A673 (cell line): ENCODE data around the gene DNAJC12. TPM values are rescaled to one million over a fixed set of nuclear protein-coding genes. Genes with fewer than 3 reads are reported as not detected.

Experiments used
- BruUV-seq: library from RNA; stranded (reverse); fragments of 400-500 nt; replicated peaks from 2 replicates; lab custom pipeline; 2021; lab: Mats Ljungman, UMichigan
- CTCF ChIA-PET: fragments of 300-600 bp; sonication (Branson Sonifier 250); formaldehyde crosslinking; loops from one replicate; lab custom pipeline; 2022; ENCODE audit warnings: antibody characterized with exemption; lab: Charles Lee
- POLR2A ChIA-PET: fragments of 300-600 bp; sonication (Branson Sonifier 250); formaldehyde crosslinking; loops from one replicate; lab custom pipeline; 2022; ENCODE audit warnings: antibody characterized with exemption; ENCODE audit not compliant: low non-redundant PET; lab: Charles Lee
- DNase-seq: peaks from one replicate; pipeline ENCODE4 v3.0.0-alpha.2; 2015; ENCODE audit warnings: low spot score
- H3K27ac ChIP-seq: fragments of 200-600 bp; sonication (generic); 2 replicates; pipeline ENCODE4 v1.5.1; 2016; ENCODE audit warnings: mixed run types, low read depth, mild to moderate bottlenecking, mixed read lengths, antibody characterized with exemption, low read length; ENCODE audit not compliant: poor library complexity, severe bottlenecking
- H3K27me3 ChIP-seq: fragments of 200-600 bp; sonication (generic); replicated peaks from 2 replicates; pipeline ENCODE4 v1.6.1; 2017; ENCODE audit warnings: mixed run types, low read depth, mild to moderate bottlenecking, mixed read lengths, antibody characterized with exemption, low read length; ENCODE audit not compliant: insufficient read depth, poor library complexity
- H3K36me3 ChIP-seq: fragments of 200-600 bp; sonication (generic); 2 replicates; pipeline ENCODE4 v1.6.1; 2016; ENCODE audit warnings: mixed run types, mild to moderate bottlenecking, mixed read lengths, antibody characterized with exemption, low read length; ENCODE audit not compliant: insufficient read depth, poor library complexity, severe bottlenecking
- H3K4me1 ChIP-seq: fragments of 200-600 bp; sonication (generic); 2 replicates; pipeline ENCODE4 v1.6.1; 2017; ENCODE audit warnings: mixed run types, mild to moderate bottlenecking, mixed read lengths, antibody characterized with exemption, low read length; ENCODE audit not compliant: insufficient read depth, poor library complexity, severe bottlenecking
- H3K4me3 ChIP-seq: fragments of 200-600 bp; sonication (generic); 2 replicates; pipeline ENCODE4 v1.5.1; 2016; ENCODE audit warnings: low read depth, mixed run types, mild to moderate bottlenecking, mixed read lengths, low read length; ENCODE audit not compliant: poor library complexity, severe bottlenecking
- H3K9me3 ChIP-seq: fragments of 200-600 bp; sonication (generic); 2 replicates; pipeline ENCODE4 v1.6.1; 2016; ENCODE audit warnings: mixed run types, low read depth, mild to moderate bottlenecking, mixed read lengths, antibody characterized with exemption, low read length; ENCODE audit not compliant: poor library complexity, severe bottlenecking
- EZH2 ChIP-seq: fragments of 200-600 bp; sonication (generic); IDR thresholded peaks from 2 replicates; pipeline ENCODE4 v1.6.1; 2017; ENCODE audit warnings: borderline replicate concordance, low read depth, mild to moderate bottlenecking, mixed read lengths, antibody characterized with exemption, low read length; ENCODE audit not compliant: poor library complexity, severe bottlenecking
- intact Hi-C: fragments of 100-400 bp; cut with micrococcal nuclease; formaldehyde crosslinking; loops from one replicate; pipeline ENCODE4 v1.10.0; 2022; ENCODE audit not compliant: unreplicated experiment
- total RNA-seq: library from RNA; stranded (reverse); gene quantifications from 2 replicates; pipeline ENCODE4 v1.2.3, GENCODE V29; 2021
- TF ChIP-seq, protein P1 (sequence below): fragments of 300-800, 200-600 bp; sonication (generic); conservative IDR thresholded peaks from 2 replicates; pipeline ENCODE4 v1.5.1; 2017; ENCODE audit warnings: low read depth, mild to moderate bottlenecking, antibody characterized with exemption, low read length, moderate library complexity, mixed read lengths

DNAJC12 gene
- total RNA-seq, 1 experiment from 2014 or later: 182 TPM

DNA sequence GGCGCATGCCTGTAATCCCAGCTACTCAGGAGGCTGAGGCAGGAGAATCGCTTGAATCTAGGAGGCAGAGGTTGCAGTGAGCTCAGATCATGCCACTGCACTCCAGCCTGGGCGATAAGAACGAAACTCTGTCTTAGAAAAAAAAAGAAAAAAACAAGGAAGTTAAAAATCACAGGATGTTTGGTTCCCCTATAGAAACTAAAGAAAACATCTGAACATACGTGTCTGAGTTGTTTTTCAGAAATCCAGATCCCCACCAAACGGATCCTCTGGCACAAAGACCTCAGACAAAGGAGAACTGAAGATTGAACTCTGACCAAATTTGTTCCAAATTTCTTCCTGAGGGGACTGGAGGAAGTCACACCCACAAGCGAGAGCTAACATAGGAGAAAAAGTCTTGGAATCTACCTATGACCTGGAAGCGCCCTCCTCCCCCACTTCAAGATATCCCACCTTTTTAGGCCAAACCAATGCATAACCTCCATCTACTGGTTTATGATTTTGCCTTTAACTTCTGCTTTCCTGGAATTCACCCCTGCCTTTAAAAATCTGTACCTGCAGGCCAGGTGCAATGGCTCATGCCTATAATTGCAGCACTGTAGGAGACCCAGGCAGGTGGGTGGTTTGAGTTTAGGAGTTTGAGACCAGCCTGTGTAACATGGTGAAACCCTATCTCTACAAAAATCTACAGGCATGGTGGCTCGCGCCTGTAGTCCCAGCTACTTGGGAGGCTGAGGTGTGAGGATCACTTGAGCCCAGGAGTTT lies 26.8 kb upstream of the DNAJC12 start:
- Histone ChIP-seq H3K4me3 (no peak overlapping the region), H3K4me1 (peaks cover 19% of the 10 kb centered on the region), H3K9me3 (no peaks in the 10 kb centered on the region), H3K27me3 (no peaks in the 10 kb centered on the region), H3K27ac (no peak overlapping the region), H3K36me3 (no peaks in the 10 kb centered on the region)
- intact Hi-C loops: loop anchor here (5.0 kb wide), 1 partner anchor 218 kb away; no protein-coding TSS in a partner anchor
- TF ChIP-seq, protein P1, sequence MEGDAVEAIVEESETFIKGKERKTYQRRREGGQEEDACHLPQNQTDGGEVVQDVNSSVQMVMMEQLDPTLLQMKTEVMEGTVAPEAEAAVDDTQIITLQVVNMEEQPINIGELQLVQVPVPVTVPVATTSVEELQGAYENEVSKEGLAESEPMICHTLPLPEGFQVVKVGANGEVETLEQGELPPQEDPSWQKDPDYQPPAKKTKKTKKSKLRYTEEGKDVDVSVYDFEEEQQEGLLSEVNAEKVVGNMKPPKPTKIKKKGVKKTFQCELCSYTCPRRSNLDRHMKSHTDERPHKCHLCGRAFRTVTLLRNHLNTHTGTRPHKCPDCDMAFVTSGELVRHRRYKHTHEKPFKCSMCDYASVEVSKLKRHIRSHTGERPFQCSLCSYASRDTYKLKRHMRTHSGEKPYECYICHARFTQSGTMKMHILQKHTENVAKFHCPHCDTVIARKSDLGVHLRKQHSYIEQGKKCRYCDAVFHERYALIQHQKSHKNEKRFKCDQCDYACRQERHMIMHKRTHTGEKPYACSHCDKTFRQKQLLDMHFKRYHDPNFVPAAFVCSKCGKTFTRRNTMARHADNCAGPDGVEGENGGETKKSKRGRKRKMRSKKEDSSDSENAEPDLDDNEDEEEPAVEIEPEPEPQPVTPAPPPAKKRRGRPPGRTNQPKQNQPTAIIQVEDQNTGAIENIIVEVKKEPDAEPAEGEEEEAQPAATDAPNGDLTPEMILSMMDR: no peak
- TF ChIP-seq EZH2: no peak
- no TSS peak for BruUV-seq
- CTCF ChIA-PET: interaction anchor here (0.7 kb wide), 1 partner anchor 106 kb away, joined by 3 read pairs; no protein-coding TSS in a partner anchor
- DNase-seq: no peak
- POLR2A ChIA-PET: no interaction called here

DNA sequence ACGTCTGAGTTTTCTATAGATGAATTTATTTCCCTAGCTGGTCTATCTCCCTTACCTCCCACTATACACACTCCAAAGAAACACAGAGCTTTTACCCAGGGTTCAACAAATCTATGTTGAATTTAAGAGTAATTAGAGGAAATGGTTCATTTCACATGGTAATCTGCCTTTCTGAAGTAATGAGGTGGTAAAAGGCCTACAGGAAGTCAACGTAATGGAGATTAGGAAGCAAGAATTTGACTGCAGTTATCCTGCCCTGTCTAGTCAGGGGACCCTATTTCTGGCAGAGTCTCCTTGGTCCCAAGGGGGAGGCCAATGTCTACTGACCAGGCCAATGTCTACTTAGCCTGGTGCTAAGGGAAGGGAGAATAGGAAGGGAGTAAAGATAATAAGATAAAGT lies 25.1 kb upstream of the DNAJC12 start:
- intact Hi-C loops: loop anchor here (5.0 kb wide), 1 partner anchor 219 kb away; no protein-coding TSS in a partner anchor
- Histone ChIP-seq H3K9me3 (no peaks in the 10 kb centered on the region), H3K36me3 (no peaks in the 10 kb centered on the region), H3K4me1 (peaks cover 19% of the 10 kb centered on the region), H3K4me3 (no peak overlapping the region), H3K27me3 (no peaks in the 10 kb centered on the region), H3K27ac (no peak overlapping the region)
- no TSS peak for BruUV-seq
- POLR2A ChIA-PET: interaction anchor here (0.5 kb wide), 1 partner anchor 29 kb away, joined by 5 read pairs; no protein-coding TSS in a partner anchor
- CTCF ChIA-PET: no interaction called here
- TF ChIP-seq, protein P1: no peak
- TF ChIP-seq EZH2: no peak
- DNase-seq: peak; percentile 84

- no TSS peak for BruUV-seq
- H3K27ac ChIP-seq: no peak overlapping the region
- H3K4me1 ChIP-seq: peaks cover 19% of the 10 kb centered on the region
- no peak for DNase-seq
- ChIA-PET POLR2A (no interaction called here), CTCF (no interaction called here)
- no peak for TF ChIP-seq EZH2
- TF ChIP-seq, protein P1: no peak
- no peaks in the 10 kb centered on the region for H3K36me3 ChIP-seq
- H3K4me3 ChIP-seq: no peak overlapping the region
- no peaks in the 10 kb centered on the region for H3K27me3 ChIP-seq
- no peaks in the 10 kb centered on the region for H3K9me3 ChIP-seq
- intact Hi-C loops: loop anchor here (5.0 kb wide), 1 partner anchor 220 kb away; no protein-coding TSS in a partner anchor
Observed at GRCh38 chr10:67861750-67862432, 23.9 kb upstream of the DNAJC12 start.
